GM12875 (cell line): ENCODE measurements around the gene MIER2.
"Not testable (repeated sequence)": the region's sequence is repeated elsewhere in the genome, so short reads cannot be mapped to it uniquely, and the experiment has no call there.

ENCODE experiments used
- H3K4me3 ChIP-seq: one replicate; pipeline ENCODE4 v1.5.1; 2011; ENCODE audit warnings: low read depth, low read length, control low read depth
- CTCF ChIP-seq: IDR thresholded peaks from 2 replicates; pipeline ENCODE4 v1.5.1; 2011; ENCODE audit warnings: low read depth, mild to moderate bottlenecking, control low read depth, inconsistent platforms, low read length, moderate library complexity, borderline replicate concordance; ENCODE audit not compliant: insufficient read depth

Gene MIER2

GRCh38 chr19:362683-363082 lies 18.1 kb upstream of the MIER2 start:
- no peak overlapping the region for H3K4me3 ChIP-seq
- TF ChIP-seq CTCF: no peak

GRCh38 chr19:362154-362553 lies 17.6 kb upstream of the MIER2 start:
- no peak overlapping the region for H3K4me3 ChIP-seq
- no peak for TF ChIP-seq CTCF

- no peak for TF ChIP-seq CTCF
Observed at GRCh38 chr19:359653-359925, 15.0 kb upstream of the MIER2 start.

GRCh38 chr19:355536-355935 lies 10.9 kb upstream of the MIER2 start:
- H3K4me3 ChIP-seq: not testable (repeated sequence)

More at GRCh38 chr19:359653-359925, 15.0 kb upstream of the MIER2 start:
- H3K4me3 ChIP-seq: no peak overlapping the region

GRCh38 chr19:355134-355533 lies 10.5 kb upstream of the MIER2 start:
- H3K4me3 ChIP-seq: no peak overlapping the region
- no peak for TF ChIP-seq CTCF

GRCh38 chr19:351976-352625 lies 7.5 kb upstream of the MIER2 start:
- no peak for TF ChIP-seq CTCF
- H3K4me3 ChIP-seq: no peak overlapping the region

GRCh38 chr19:347946-348861 lies 3.6 kb upstream of the MIER2 start:
- no peak for TF ChIP-seq CTCF
- no peak overlapping the region for H3K4me3 ChIP-seq
